ENCODE results near the gene ITPK1.

- TF ChIP-seq CTCF (IDR thresholded peaks at IDR 0.05; ENCODE audit: low read depth, low read length) (no peak), EZH2phosphoT487 (IDR thresholded peaks at IDR 0.05; ENCODE audit: low read depth) (no peak)
These were observed 193.5 kb downstream of the ITPK1 start for GRCh38 chr14:92922155-92922735.
